Stimulated activated CD4-positive, alpha-beta T cell treated with anti-CD3 and anti-CD28 coated beads, Interleukin-4, amount 100 ng/mL, for 4 hours (primary cell): ENCODE results near the gene ZDHHC7.

Source experiments
- DNase-seq, 2 experiments: peaks; one replicate each; pipeline ENCODE4 v3.0.0-alpha.2; 2020

Gene ZDHHC7

GRCh38 chr16:84992717-84993075 lies 18.6 kb downstream of the ZDHHC7 start:
- DNase-seq, result no peak

- no peak for DNase-seq
Observed at GRCh38 chr16:84990782-84991181, 20.6 kb downstream of the ZDHHC7 start.

GRCh38 chr16:84989749-84990620 lies 21.4 kb downstream of the ZDHHC7 start:
- DNase-seq, result no peak

GRCh38 chr16:84988328-84989080 lies 22.8 kb downstream of the ZDHHC7 start:
- no peak for DNase-seq

- no peak for DNase-seq
Observed at GRCh38 chr16:84986879-84987278, 24.5 kb downstream of the ZDHHC7 start.

GRCh38 chr16:84986102-84986501 lies 25.2 kb downstream of the ZDHHC7 start:
- peak; percentile 31 to 47 for DNase-seq

- no peak for DNase-seq
Observed at GRCh38 chr16:84985079-84986065, 26.0 kb downstream of the ZDHHC7 start.

GRCh38 chr16:84982434-84982833 lies 28.9 kb downstream of the ZDHHC7 start:
- no peak for DNase-seq

GRCh38 chr16:84979516-84979915 lies 31.8 kb downstream of the ZDHHC7 start:
- DNase-seq, result no peak

GRCh38 chr16:84976644-84977400 lies 34.5 kb downstream of the ZDHHC7 start:
- DNase-seq, result no peak

- no peak for DNase-seq
Observed at GRCh38 chr16:84975522-84975921, 35.8 kb downstream of the ZDHHC7 start.

GRCh38 chr16:84975066-84975465 lies 36.3 kb downstream of the ZDHHC7 start:
- no peak for DNase-seq

- DNase-seq, result no peak
Observed at GRCh38 chr16:84973776-84974523, 37.4 kb downstream of the ZDHHC7 start.

- DNase-seq, result no peak
Observed at GRCh38 chr16:84973236-84973635, 38.1 kb downstream of the ZDHHC7 start.

- DNase-seq, result peak; percentile 67 to 79
Observed at GRCh38 chr16:84970447-84971127, 40.7 kb downstream of the ZDHHC7 start.

- DNase-seq, result no peak
Observed at GRCh38 chr16:84967828-84968227, 43.5 kb downstream of the ZDHHC7 start.

GRCh38 chr16:84965428-84966415 lies 45.6 kb downstream of the ZDHHC7 start:
- DNase-seq, result no peak

GRCh38 chr16:84964386-84965128 lies 46.8 kb downstream of the ZDHHC7 start:
- no peak for DNase-seq

- DNase-seq, result no peak
Observed at GRCh38 chr16:84963066-84963465, 48.3 kb downstream of the ZDHHC7 start.
